Panc1 (cell line): ENCODE results near the gene USP31. TPM values are rescaled to one million over a fixed set of nuclear protein-coding genes. Genes with fewer than 3 reads are reported as not detected.

ENCODE experiments used
- ATAC-seq: fragments of 200-7000 bp; cut with Tn5 transposase; 2 replicates; pipeline ENCODE4 v1.9.1; 2020; ENCODE audit warnings: mild to moderate bottlenecking, moderate library complexity
- BruUV-seq: library from RNA; stranded (reverse); fragments of 400-500 nt; replicated peaks from 2 replicates; lab custom pipeline; 2021; lab: Mats Ljungman, UMichigan
- CTCF ChIA-PET: fragments of 300-600 bp; sonication (Branson Sonifier 250); formaldehyde crosslinking; loops from one replicate; lab custom pipeline; 2022; ENCODE audit warnings: antibody characterized with exemption; lab: Charles Lee
- POLR2A ChIA-PET: fragments of 300-600 bp; sonication (Branson Sonifier 250); formaldehyde crosslinking; loops from one replicate; lab custom pipeline; 2022; ENCODE audit warnings: antibody characterized with exemption; lab: Charles Lee
- DNase-seq: peaks from one replicate; pipeline ENCODE4 v3.0.0-alpha.2; 2010; ENCODE audit warnings: low read depth, low spot score
- H3K27ac ChIP-seq: 2 replicates; pipeline ENCODE4 v1.5.1; 2011; ENCODE audit warnings: mild to moderate bottlenecking, low read length, inconsistent platforms
- H3K27me3 ChIP-seq: fragments of 200-500 bp; sonication (Bioruptor generic); 2 replicates; pipeline ENCODE4 v1.6.0; 2014; ENCODE audit warnings: low read length, inconsistent platforms; ENCODE audit not compliant: control insufficient read depth, insufficient read depth
- H3K36me3 ChIP-seq: fragments of 200-500 bp; sonication (Bioruptor generic); 2 replicates; pipeline ENCODE4 v1.5.1; 2014; ENCODE audit warnings: inconsistent platforms, mild to moderate bottlenecking, low read length, moderate library complexity; ENCODE audit not compliant: control insufficient read depth, insufficient read depth
- H3K4me1 ChIP-seq: 2 replicates; pipeline ENCODE4 v1.5.1; 2011; ENCODE audit warnings: inconsistent platforms, mild to moderate bottlenecking, low read length, moderate library complexity; ENCODE audit not compliant: control insufficient read depth, insufficient read depth
- H3K4me3 ChIP-seq, 2 experiments: 2 replicates each; pipeline ENCODE4 v1.5.1; 2011 to 2012; ENCODE audit warnings: low read depth in 2 of 2, low read length in 2 of 2, mild to moderate bottlenecking in 2 of 2, inconsistent platforms in 1 of 2, moderate library complexity in 1 of 2
- H3K9me3 ChIP-seq: fragments of 200-500 bp; sonication (Bioruptor generic); 2 replicates; pipeline ENCODE4 v1.5.1; 2014; ENCODE audit warnings: low read depth, mild to moderate bottlenecking, inconsistent platforms, low read length, moderate library complexity; ENCODE audit not compliant: control insufficient read depth, insufficient read depth
- CTCF ChIP-seq: fragments of 450-650 bp; IDR thresholded peaks from 2 replicates; pipeline ENCODE4 v1.5.1; 2017; ENCODE audit warnings: mild to moderate bottlenecking
- POLR2AphosphoS5 ChIP-seq: IDR thresholded peaks from 2 replicates; pipeline ENCODE4 v1.6.1; 2012; ENCODE audit warnings: mild to moderate bottlenecking, low read depth, low read length, moderate library complexity
- REST ChIP-seq, 2 experiments: IDR thresholded peaks; 2 replicates each; pipeline ENCODE4 v1.6.1; 2011 to 2012; ENCODE audit warnings: low read depth in 2 of 2, control low read depth in 1 of 2, low read length in 1 of 2, mild to moderate bottlenecking in 1 of 2, moderate library complexity in 1 of 2; ENCODE audit not compliant: insufficient read depth in 1 of 2
- SIN3A ChIP-seq: IDR thresholded peaks from 2 replicates; pipeline ENCODE4 v1.6.1; 2012; ENCODE audit warnings: low read depth, mild to moderate bottlenecking, low read length, moderate library complexity, borderline replicate concordance; ENCODE audit not compliant: insufficient read depth
- TCF7L2 ChIP-seq: IDR thresholded peaks from 2 replicates; pipeline ENCODE4 v1.6.1; 2011; ENCODE audit warnings: mild to moderate bottlenecking, low read depth, low read length, inconsistent platforms
- in situ Hi-C: cut with HindIII; loops from 2 replicates; pipeline ENCODE4 v1.10.0; 2016; ENCODE audit warnings: low sequenced_read_pairs, low pct_unique_long_range_greater_than_20kb
- intact Hi-C: fragments of 100-400 bp; cut with micrococcal nuclease; formaldehyde crosslinking; loops from one replicate; pipeline ENCODE4 v1.10.0; 2022; ENCODE audit not compliant: unreplicated experiment
- total RNA-seq: library from RNA; stranded (reverse); gene quantifications from one replicate; pipeline ENCODE4 v1.2.1, GENCODE V29; 2021; ENCODE audit not compliant: unreplicated experiment

USP31 gene
- total RNA-seq, 1 experiment from 2014 or later, result 27.2 TPM

GRCh38 chr16:23066676-23067075 is 82.6 kb downstream of the USP31 start:
- in situ Hi-C loops, result no loop called here
- POLR2A ChIA-PET, result interaction anchor here (0.5 kb wide), 1 partner anchor 1565 kb away, joined by 3 read pairs; no protein-coding TSS in a partner anchor
- H3K4me3 ChIP-seq, result no peak overlapping the region
- H3K27ac ChIP-seq, result no peak overlapping the region
- no peaks in the 10 kb centered on the region for H3K9me3 ChIP-seq
- TF ChIP-seq REST (IDR thresholded peaks at IDR 0.05; ENCODE audit: insufficient read depth in 1 of 2, low read depth in 2 of 2, low read length in 1 of 2), result no peak
- TF ChIP-seq CTCF, result no peak
- intact Hi-C loops, result no loop called here
- BruUV-seq, result no TSS peak
- H3K4me1 ChIP-seq, result peaks cover 5% of the 10 kb centered on the region; the same call in 1 of the 2 replicates
- no peak for ATAC-seq
- no peaks in the 10 kb centered on the region for H3K27me3 ChIP-seq
- H3K36me3 ChIP-seq, result peaks cover 13% of the 10 kb centered on the region
- CTCF ChIA-PET, result no interaction called here
- DNase-seq, result no peak

GRCh38 chr16:23064639-23065038 is 84.6 kb downstream of the USP31 start:
- POLR2A ChIA-PET, result no interaction called here
- Histone ChIP-seq H3K27me3 (no peaks in the 10 kb centered on the region), H3K4me3 (no peak overlapping the region), H3K27ac (no peak overlapping the region), H3K9me3 (no peaks in the 10 kb centered on the region), H3K36me3 (peaks cover 6% of the 10 kb centered on the region), H3K4me1 (peaks cover 6% of the 10 kb centered on the region; the same call in 1 of the 2 replicates)
- intact Hi-C loops (no loop called here), in situ Hi-C loops (no loop called here)
- ATAC-seq (no peak), DNase-seq (no peak)
- TF ChIP-seq TCF7L2, result no peak
- no peak for TF ChIP-seq REST (IDR thresholded peaks at IDR 0.05; ENCODE audit: insufficient read depth in 1 of 2, low read depth in 2 of 2, low read length in 1 of 2)
- TF ChIP-seq POLR2AphosphoS5, result no peak
- no peak for TF ChIP-seq CTCF
- TF ChIP-seq SIN3A, result no peak
- CTCF ChIA-PET, result no interaction called here
- TSS peak; percentile 29 for BruUV-seq
